ENCODE data around the gene EPS8.

- TF ChIP-seq, protein P1, sequence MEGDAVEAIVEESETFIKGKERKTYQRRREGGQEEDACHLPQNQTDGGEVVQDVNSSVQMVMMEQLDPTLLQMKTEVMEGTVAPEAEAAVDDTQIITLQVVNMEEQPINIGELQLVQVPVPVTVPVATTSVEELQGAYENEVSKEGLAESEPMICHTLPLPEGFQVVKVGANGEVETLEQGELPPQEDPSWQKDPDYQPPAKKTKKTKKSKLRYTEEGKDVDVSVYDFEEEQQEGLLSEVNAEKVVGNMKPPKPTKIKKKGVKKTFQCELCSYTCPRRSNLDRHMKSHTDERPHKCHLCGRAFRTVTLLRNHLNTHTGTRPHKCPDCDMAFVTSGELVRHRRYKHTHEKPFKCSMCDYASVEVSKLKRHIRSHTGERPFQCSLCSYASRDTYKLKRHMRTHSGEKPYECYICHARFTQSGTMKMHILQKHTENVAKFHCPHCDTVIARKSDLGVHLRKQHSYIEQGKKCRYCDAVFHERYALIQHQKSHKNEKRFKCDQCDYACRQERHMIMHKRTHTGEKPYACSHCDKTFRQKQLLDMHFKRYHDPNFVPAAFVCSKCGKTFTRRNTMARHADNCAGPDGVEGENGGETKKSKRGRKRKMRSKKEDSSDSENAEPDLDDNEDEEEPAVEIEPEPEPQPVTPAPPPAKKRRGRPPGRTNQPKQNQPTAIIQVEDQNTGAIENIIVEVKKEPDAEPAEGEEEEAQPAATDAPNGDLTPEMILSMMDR (IDR thresholded peaks at IDR 0.05): no peak
- TF ChIP-seq POLR2A (IDR thresholded peaks at IDR 0.05): no peak
Measured at GRCh38 chr12:15646581-15646980, 142.6 kb downstream of the EPS8 start.
